ENCODE measurements around the gene DET1. TPM values are rescaled to one million over a fixed set of nuclear protein-coding genes. Genes with fewer than 3 reads are reported as not detected.
A peak's percentile ranks its signal among the peaks of the same experiment; 100 is the strongest.

DET1 gene
- total RNA-seq, 1 donor from 2014 or later, result 14.7 TPM

- Mint-ChIP-seq H3K4me1 (no peaks in the 10 kb centered on the region), H3K27me3 (ENCODE audit: low read depth) (no peaks in the 10 kb centered on the region), H3K36me3 (peaks cover 33% of the 10 kb centered on the region), H3K9me3 (no peaks in the 10 kb centered on the region), H3K4me3 (no peak overlapping the region), H3K27ac (no peak overlapping the region)
- no peak for DNase-seq (ENCODE audit: low spot score in 2 of 2, unreplicated experiment in 2 of 2)
- TF ChIP-seq CTCF (IDR thresholded peaks at IDR 0.05; ENCODE audit: unreplicated experiment), result no peak
These were observed 40.8 kb downstream of the DET1 start for GRCh38 chr15:88505721-88506120.

- Mint-ChIP-seq H3K36me3 (peaks cover 24% of the 10 kb centered on the region), H3K9me3 (no peaks in the 10 kb centered on the region), H3K27ac (no peak overlapping the region), H3K4me3 (no peak overlapping the region), H3K27me3 (ENCODE audit: low read depth) (no peaks in the 10 kb centered on the region), H3K4me1 (no peaks in the 10 kb centered on the region)
- no peak for TF ChIP-seq CTCF (IDR thresholded peaks at IDR 0.05; ENCODE audit: unreplicated experiment)
- no peak for DNase-seq (ENCODE audit: low spot score in 2 of 2, unreplicated experiment in 2 of 2)
These were observed 42.0 kb downstream of the DET1 start for GRCh38 chr15:88504445-88504844.

- Mint-ChIP-seq H3K4me3 (no peak overlapping the region), H3K36me3 (peaks cover 5% of the 10 kb centered on the region), H3K4me1 (peaks cover 5% of the 10 kb centered on the region), H3K27me3 (ENCODE audit: low read depth) (no peaks in the 10 kb centered on the region), H3K9me3 (no peaks in the 10 kb centered on the region), H3K27ac (no peak overlapping the region)
- DNase-seq (ENCODE audit: low spot score in 2 of 2, unreplicated experiment in 2 of 2), result no peak
- TF ChIP-seq CTCF (IDR thresholded peaks at IDR 0.05; ENCODE audit: unreplicated experiment), result no peak
These were observed 47.5 kb downstream of the DET1 start for GRCh38 chr15:88498996-88499395.

- no peak for TF ChIP-seq CTCF (IDR thresholded peaks at IDR 0.05; ENCODE audit: unreplicated experiment)
- Mint-ChIP-seq H3K36me3 (peaks cover 4% of the 10 kb centered on the region), H3K9me3 (no peaks in the 10 kb centered on the region), H3K4me3 (no peak overlapping the region), H3K27ac (no peak overlapping the region), H3K4me1 (peaks cover 5% of the 10 kb centered on the region), H3K27me3 (ENCODE audit: low read depth) (no peaks in the 10 kb centered on the region)
- peak in 1 of 2 experiments; percentile 17 for DNase-seq (ENCODE audit: low spot score in 2 of 2, unreplicated experiment in 2 of 2)
These were observed 49.2 kb downstream of the DET1 start for GRCh38 chr15:88497109-88497765.

- no peak for TF ChIP-seq CTCF (IDR thresholded peaks at IDR 0.05; ENCODE audit: unreplicated experiment)
- H3K27ac Mint-ChIP-seq, result no peak overlapping the region
- no peaks in the 10 kb centered on the region for H3K36me3 Mint-ChIP-seq
- no peaks in the 10 kb centered on the region for H3K9me3 Mint-ChIP-seq
- no peaks in the 10 kb centered on the region for H3K27me3 Mint-ChIP-seq (ENCODE audit: low read depth)
- DNase-seq (ENCODE audit: low spot score in 2 of 2, unreplicated experiment in 2 of 2), result no peak
- peaks cover 5% of the 10 kb centered on the region for H3K4me1 Mint-ChIP-seq
- no peak overlapping the region for H3K4me3 Mint-ChIP-seq
These were observed 52.6 kb downstream of the DET1 start for GRCh38 chr15:88493844-88494243.

GRCh38 chr15:88491158-88491557 is 55.3 kb downstream of the DET1 start:
- TF ChIP-seq CTCF (IDR thresholded peaks at IDR 0.05; ENCODE audit: unreplicated experiment), result no peak
- no peak overlapping the region for H3K4me3 Mint-ChIP-seq
- H3K9me3 Mint-ChIP-seq, result no peaks in the 10 kb centered on the region
- H3K4me1 Mint-ChIP-seq, result peaks cover 2% of the 10 kb centered on the region
- no peaks in the 10 kb centered on the region for H3K27me3 Mint-ChIP-seq (ENCODE audit: low read depth)
- DNase-seq (ENCODE audit: low spot score in 2 of 2, unreplicated experiment in 2 of 2), result no peak
- H3K36me3 Mint-ChIP-seq, result no peaks in the 10 kb centered on the region
- H3K27ac Mint-ChIP-seq, result no peak overlapping the region
